H1 (cell line): ENCODE measurements around the gene NIPAL3. TPM values are rescaled to one million over a fixed set of nuclear protein-coding genes. Genes with fewer than 3 reads are reported as not detected.

Experiments used
- CTCF ChIA-PET: fragments of 300-600 bp; sonication (Branson Sonifier 250); formaldehyde crosslinking; loops from one replicate; lab custom pipeline; 2021; ENCODE audit not compliant: partially characterized antibody; lab: Charles Lee
- POLR2A ChIA-PET: fragments of 300-600 bp; sonication (Branson Sonifier 250); formaldehyde crosslinking; loops from one replicate; lab custom pipeline; 2021; ENCODE audit warnings: inconsistent platforms; ENCODE audit not compliant: partially characterized antibody; lab: Charles Lee
- DNase-seq, 2 experiments: peaks; one replicate each; pipeline versions ENCODE4 v3.0.0 to v3.0.0-alpha.2; 2010 to 2022; ENCODE audit warnings: low spot score in 2 of 2, low read depth in 1 of 2, mixed read lengths in 1 of 2
- FAIRE-seq: peaks from 2 replicates; lab custom pipeline; 2011; peaks lifted over from hg19 to GRCh38; lab: Jason Lieb, UNC
- H2AFZ ChIP-seq: 2 replicates; pipeline ENCODE4 v1.8.1; 2012; ENCODE audit warnings: low read length, inconsistent platforms
- H2AK5ac ChIP-seq: 2 replicates; pipeline ENCODE4 v1.6.1; 2013; ENCODE audit warnings: low read depth, low read length
- H2BK120ac ChIP-seq: replicated peaks from 2 replicates; pipeline ENCODE3; 2013; ENCODE audit warnings: low read depth, low read length, inconsistent platforms
- H2BK12ac ChIP-seq: 2 replicates; pipeline ENCODE4 v1.6.1; 2013; ENCODE audit warnings: low read depth, low read length
- H2BK15ac ChIP-seq: 2 replicates; pipeline ENCODE4 v1.6.1; 2013; ENCODE audit warnings: low read length
- H2BK20ac ChIP-seq: 2 replicates; pipeline ENCODE4 v1.6.1; 2013; ENCODE audit warnings: low read length
- H2BK5ac ChIP-seq: 2 replicates; pipeline ENCODE4 v1.6.1; 2013; ENCODE audit warnings: low read depth, low read length
- H3K14ac ChIP-seq: 2 replicates; pipeline ENCODE4 v1.6.1; 2013; ENCODE audit warnings: inconsistent platforms; ENCODE audit not compliant: insufficient read length
- H3K18ac ChIP-seq: 2 replicates; pipeline ENCODE4 v1.6.1; 2013; ENCODE audit warnings: low read length; ENCODE audit errors: extremely low read depth
- H3K23ac ChIP-seq: 2 replicates; pipeline ENCODE4 v1.6.1; 2013; ENCODE audit warnings: inconsistent platforms; ENCODE audit not compliant: insufficient read length
- H3K23me2 ChIP-seq: 2 replicates; pipeline ENCODE4 v1.6.1; 2013; ENCODE audit warnings: low read depth, low read length
- H3K27ac ChIP-seq: 2 replicates; pipeline ENCODE4 v1.6.1; 2011; ENCODE audit warnings: low read depth, low read length, inconsistent platforms
- H3K27me3 ChIP-seq, 4 experiments: replicated peaks in 1 of 4; 1 replicate in 1 of 4; 2 replicates in 3 of 4; pipeline versions ENCODE4 v1.6.1 to v1.8.1; 2011 to 2013; ENCODE audit warnings: low read length in 3 of 4, mild to moderate bottlenecking in 3 of 4, inconsistent platforms in 2 of 4, mixed read lengths in 2 of 4, moderate library complexity in 1 of 4; ENCODE audit not compliant: control insufficient read depth in 3 of 4, insufficient read depth in 3 of 4; ENCODE audit errors: extremely low read depth in 1 of 4
- H3K36me3 ChIP-seq, 4 experiments: 2 replicates each; pipeline versions ENCODE4 v1.6.1 to v1.8.1; 2011 to 2013; ENCODE audit warnings: mild to moderate bottlenecking in 4 of 4, low read length in 3 of 4, moderate library complexity in 2 of 4, control low read depth in 1 of 4, inconsistent platforms in 1 of 4; ENCODE audit not compliant: insufficient read depth in 4 of 4, control insufficient read depth in 2 of 4
- H3K4ac ChIP-seq: replicated peaks from 2 replicates; pipeline ENCODE3; 2013; ENCODE audit warnings: low read length, low read depth, mixed read lengths, inconsistent platforms; ENCODE audit not compliant: insufficient read length
- H3K4me1 ChIP-seq, 4 experiments: replicated peaks in 1 of 4; 1 replicate in 1 of 4; 2 replicates in 3 of 4; pipeline versions ENCODE4 v1.6.1 to v1.8.1; 2011 to 2013; ENCODE audit warnings: low read length in 3 of 4, inconsistent platforms in 2 of 4, mixed read lengths in 1 of 4; ENCODE audit not compliant: insufficient read depth in 4 of 4, control insufficient read depth in 3 of 4
- H3K4me2 ChIP-seq, 2 experiments: 2 replicates each; pipeline versions ENCODE4 v1.6.1 to v1.8.1; 2011 to 2013; ENCODE audit warnings: low read depth in 2 of 2, low read length in 2 of 2, control low read depth in 1 of 2, inconsistent platforms in 1 of 2, mild to moderate bottlenecking in 1 of 2; ENCODE audit not compliant: insufficient read depth in 1 of 2
- H3K4me3 ChIP-seq, 4 experiments: fragments of 200-600, 300-600 bp in 1 of 4; sonication (generic), shearing (Covaris generic), sonication (Bioruptor Twin) in 1 of 4; 2 replicates each; pipeline versions ENCODE4 v1.5.1 to v1.8.1; 2011 to 2016; ENCODE audit warnings: low read length in 4 of 4, low read depth in 3 of 4, control low read depth in 2 of 4, inconsistent platforms in 2 of 4, mild to moderate bottlenecking in 2 of 4, mixed read lengths in 1 of 4, moderate library complexity in 1 of 4; ENCODE audit not compliant: insufficient read depth in 2 of 4; ENCODE audit errors: extremely low read depth in 1 of 4
- H3K56ac ChIP-seq: replicated peaks from 2 replicates; pipeline ENCODE3; 2013; ENCODE audit warnings: low read depth, mild to moderate bottlenecking, mixed read lengths, low read length, inconsistent platforms; ENCODE audit not compliant: insufficient read length
- H3K79me1 ChIP-seq: 2 replicates; pipeline ENCODE4 v1.6.1; 2013; ENCODE audit warnings: low read depth, low read length, control low read depth
- H3K79me2 ChIP-seq, 2 experiments: 2 replicates each; pipeline versions ENCODE4 v1.6.1 to v1.8.1; 2012 to 2013; ENCODE audit warnings: low read length in 2 of 2, mild to moderate bottlenecking in 2 of 2, inconsistent platforms in 1 of 2; ENCODE audit not compliant: insufficient read depth in 2 of 2, control insufficient read depth in 1 of 2
- H3K9ac ChIP-seq, 4 experiments: replicated peaks in 1 of 4; 1 replicate in 1 of 4; 2 replicates in 3 of 4; pipeline versions ENCODE4 v1.6.1 to v1.8.1; 2011 to 2013; ENCODE audit warnings: low read depth in 3 of 4, low read length in 3 of 4, control low read depth in 2 of 4, mild to moderate bottlenecking in 2 of 4, moderate library complexity in 2 of 4, inconsistent platforms in 1 of 4; ENCODE audit errors: extremely low read depth in 1 of 4
- H3K9me3 ChIP-seq, 2 experiments: 2 replicates each; pipeline versions ENCODE4 v1.6.1 to v1.8.1; 2012 to 2013; ENCODE audit warnings: mild to moderate bottlenecking in 2 of 2, moderate library complexity in 2 of 2, control low read depth in 1 of 2, inconsistent platforms in 1 of 2, low read depth in 1 of 2, low read length in 1 of 2, mixed read lengths in 1 of 2; ENCODE audit not compliant: insufficient read depth in 2 of 2
- H4K20me1 ChIP-seq, 2 experiments: replicated peaks in 1 of 2; 2 replicates each; pipeline versions ENCODE3 to v1.8.1; 2011 to 2013; ENCODE audit warnings: inconsistent platforms in 2 of 2, low read length in 2 of 2, mild to moderate bottlenecking in 1 of 2; ENCODE audit not compliant: insufficient read depth in 2 of 2, control insufficient read depth in 1 of 2
- H4K5ac ChIP-seq: 2 replicates; pipeline ENCODE4 v1.6.1; 2013; ENCODE audit warnings: low read length, low read depth, mixed read lengths, inconsistent platforms; ENCODE audit not compliant: insufficient read length
- H4K8ac ChIP-seq: 2 replicates; pipeline ENCODE4 v1.8.0; 2013; ENCODE audit warnings: mild to moderate bottlenecking, moderate library complexity, low read length, inconsistent platforms; ENCODE audit not compliant: insufficient read depth; ENCODE audit errors: extremely low read depth
- H4K91ac ChIP-seq: replicated peaks from 2 replicates; pipeline ENCODE3; 2013; ENCODE audit warnings: low read length, mixed read lengths, inconsistent platforms; ENCODE audit not compliant: insufficient read length
- BACH1 ChIP-seq: IDR thresholded peaks from 2 replicates; pipeline ENCODE4 v1.6.1; 2012; ENCODE audit warnings: low read length, improper control_type of control experiment
- HDAC6 ChIP-seq: IDR thresholded peaks from one replicate; pipeline ENCODE4 v1.7.1; 2012; ENCODE audit warnings: low read depth, mild to moderate bottlenecking, inconsistent platforms, low read length, moderate library complexity
- RXRA ChIP-seq: IDR thresholded peaks from 2 replicates; pipeline ENCODE4 v1.6.1; 2011; ENCODE audit warnings: low read depth, mild to moderate bottlenecking, low read length, moderate library complexity; ENCODE audit not compliant: insufficient read depth
- ZNF274 ChIP-seq: IDR thresholded peaks from 2 replicates; pipeline ENCODE4 v1.7.0; 2012; ENCODE audit warnings: low read length, borderline replicate concordance; ENCODE audit errors: extremely low read depth
- WGBS, 2 experiments: shearing (Covaris generic) in 1 of 2; methylation state at CpG; one replicate each; pipeline versions ENCODE4 v1.1.6 to v1.1.7; 2013 to 2015; ENCODE audit warnings: low lambda C conversion rate in 2 of 2, mixed read lengths in 2 of 2, inconsistent platforms in 1 of 2, low coverage in 1 of 2, missing lambda C conversion rate in 1 of 2; ENCODE audit not compliant: insufficient replicate concordance in 2 of 2, insufficient coverage in 1 of 2, insufficient read length in 1 of 2; ENCODE audit errors: extremely low coverage in 1 of 2, missing lambda C conversion rate in 1 of 2; 5-methylcytosine and 5-hydroxymethylcytosine counted together
- polyA plus RNA-seq, 7 experiments: library from polyadenylated mRNA; depleted of rRNA in 3 of 7; stranded (reverse) in 5 of 7; unstranded in 2 of 7; fragments of >200 nt in 5 of 7; fragments of 200-250 nt in 2 of 7; gene quantifications; 1 replicate in 5 of 7; 2 replicates in 1 of 7; 4 replicates in 1 of 7; pipeline versions ENCODE4 v1.2.1 to v1.2.3, GENCODE V29; 2011 to 2013; ENCODE audit warnings: missing spikeins in 2 of 7, mixed read lengths in 2 of 7
- total RNA-seq: library from RNA; stranded (reverse); fragmentation: NEBNext Ultra II Directional; extraction: Animal tissue kit (Norgen Biotek cat#: 25700); gene quantifications from 2 replicates; pipeline ENCODE4 v1.2.1, GENCODE V29; 2021

NIPAL3 gene
- total and polyA plus RNA-seq, 2 of the 8 experiments (the other 6 are each of a cell fraction or from before 2014, with no cell fraction given) = 8.8 to 11.0 TPM

DNA sequence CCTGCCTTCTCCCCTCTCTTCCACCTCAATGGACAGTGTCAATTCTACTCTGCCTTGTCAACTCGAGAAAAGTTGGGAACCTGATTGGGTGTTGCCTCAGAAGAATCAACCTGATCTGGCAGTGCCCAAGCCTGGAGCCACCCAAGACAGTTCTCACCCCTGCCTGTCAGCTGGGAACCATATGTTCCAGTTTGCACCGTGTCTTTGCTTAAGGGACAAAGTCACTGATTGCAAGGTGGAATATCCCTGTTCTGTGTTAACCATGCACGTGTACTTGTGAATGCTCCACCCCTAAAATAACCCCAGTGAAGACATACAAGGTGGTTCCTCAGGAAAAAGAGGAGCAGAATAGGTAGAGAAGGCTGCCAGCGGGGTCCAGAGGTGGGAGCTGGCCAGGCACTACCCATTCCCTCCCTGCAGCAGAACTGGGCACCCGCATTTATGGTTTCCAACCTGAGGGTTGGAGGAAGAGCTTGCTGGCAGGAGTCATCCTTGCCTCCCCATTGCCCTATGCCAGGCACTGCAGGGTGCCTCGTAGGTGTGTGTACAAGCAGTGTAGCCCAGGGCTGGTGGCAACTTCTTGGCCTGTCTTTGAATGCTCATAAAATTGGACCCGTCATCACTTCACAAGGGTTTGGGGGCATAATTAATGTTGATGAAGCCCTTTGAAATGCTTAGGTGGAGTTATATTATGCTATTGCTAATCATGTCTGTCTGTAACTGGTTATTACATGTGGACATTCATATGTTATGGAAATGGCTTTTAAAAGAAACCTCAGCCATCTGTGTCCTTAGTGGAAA is 11.3 kb downstream of the NIPAL3 start:
- no peak overlapping the region for H4K5ac ChIP-seq

More for the DNA sequence above, 11.3 kb downstream of the NIPAL3 start:
- Histone ChIP-seq H3K18ac (no peak overlapping the region), H4K20me1 (no peaks in the 10 kb centered on the region), H3K9me3 (no peaks in the 10 kb centered on the region), H3K23ac (no peak overlapping the region), H2BK5ac (no peak overlapping the region), H3K4ac (no peak overlapping the region), H4K91ac (no peak overlapping the region), H2AK5ac (no peak overlapping the region), H3K27me3 (no peaks in the 10 kb centered on the region), H3K27ac (no peak overlapping the region), H3K14ac (no peak overlapping the region), H3K79me1 (no peaks in the 10 kb centered on the region), H2BK15ac (no peak overlapping the region), H3K4me1 (no peaks in the 10 kb centered on the region), H3K4me3 (no peak overlapping the region), H3K56ac (no peak overlapping the region), H3K79me2 (no peaks in the 10 kb centered on the region), H3K4me2 (no peak overlapping the region), H3K23me2 (no peaks in the 10 kb centered on the region), H2BK120ac (no peak overlapping the region), H3K9ac (no peak overlapping the region), H2BK20ac (no peak overlapping the region), H4K8ac (no peak overlapping the region), H3K36me3 (no peaks in the 10 kb centered on the region), H2BK12ac (no peak overlapping the region), H2AFZ (no peak overlapping the region)
- DNase-seq (no peak), FAIRE-seq (no peak)
- CTCF ChIA-PET = interaction anchor here (1.1 kb wide), 2 partner anchors 11 kb away, joined by 3 to 8 read pairs; partner anchors contain the start of gene NIPAL3
- POLR2A ChIA-PET = no interaction called here
- WGBS, 2 experiments = 92% methylated on average over 7 of the region's 7 CpGs; no CpG with 5 or more reads in 1 of the 2 experiments
- TF ChIP-seq HDAC6 (no peak), BACH1 (no peak), RXRA (no peak), ZNF274 (no peak)
- TF ChIP-seq, all 59 proteins: peak for 0
